ENCODE results near the gene FBN2.

The FBN2 gene

DNA sequence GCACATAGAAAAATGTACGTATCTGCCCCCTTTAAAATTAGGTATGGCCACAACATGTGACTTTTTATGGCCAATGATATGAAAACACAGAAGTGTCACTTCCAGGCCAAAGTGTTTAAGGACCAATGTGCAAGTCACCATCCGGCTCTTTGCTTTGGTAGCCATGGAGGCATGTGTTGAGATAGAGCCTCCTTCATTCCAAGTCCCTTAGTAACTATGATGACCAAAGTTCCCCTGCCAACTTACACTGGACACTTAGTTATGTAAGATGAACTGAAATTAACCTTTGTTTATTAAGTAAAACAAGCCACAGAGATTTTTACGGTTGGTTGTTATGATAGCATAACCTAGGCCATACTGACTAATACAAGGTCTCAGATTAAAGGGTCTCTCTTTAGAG is 51.0 kb downstream of the FBN2 start:
- no peak for TF ChIP-seq YY1 (IDR thresholded peaks at IDR 0.05; ENCODE audit: low read depth)
- TF ChIP-seq CEBPB (IDR thresholded peaks at IDR 0.05) = no peak
- no peak for TF ChIP-seq EGR1 (IDR thresholded peaks at IDR 0.05)
- TF ChIP-seq ZBTB7A (IDR thresholded peaks at IDR 0.05; ENCODE audit: low read depth) = no peak
- no peak for TF ChIP-seq FOXM1 (IDR thresholded peaks at IDR 0.05; ENCODE audit: borderline replicate concordance, low read depth)
- no peak for TF ChIP-seq NFIC (IDR thresholded peaks at IDR 0.05)
- no peak for TF ChIP-seq TAF1 (IDR thresholded peaks at IDR 0.05; ENCODE audit: low read depth)
- TF ChIP-seq TEAD4 (IDR thresholded peaks at IDR 0.05) = no peak
- no peak for TF ChIP-seq CREB1 (IDR thresholded peaks at IDR 0.05; ENCODE audit: low read depth)
- TF ChIP-seq, protein P1, sequence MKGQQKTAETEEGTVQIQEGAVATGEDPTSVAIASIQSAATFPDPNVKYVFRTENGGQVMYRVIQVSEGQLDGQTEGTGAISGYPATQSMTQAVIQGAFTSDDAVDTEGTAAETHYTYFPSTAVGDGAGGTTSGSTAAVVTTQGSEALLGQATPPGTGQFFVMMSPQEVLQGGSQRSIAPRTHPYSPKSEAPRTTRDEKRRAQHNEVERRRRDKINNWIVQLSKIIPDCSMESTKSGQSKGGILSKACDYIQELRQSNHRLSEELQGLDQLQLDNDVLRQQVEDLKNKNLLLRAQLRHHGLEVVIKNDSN (IDR thresholded peaks at IDR 0.05) = no peak
- TF ChIP-seq RAD21 (IDR thresholded peaks at IDR 0.05; ENCODE audit: low read depth) = no peak
- TF ChIP-seq, protein P2, sequence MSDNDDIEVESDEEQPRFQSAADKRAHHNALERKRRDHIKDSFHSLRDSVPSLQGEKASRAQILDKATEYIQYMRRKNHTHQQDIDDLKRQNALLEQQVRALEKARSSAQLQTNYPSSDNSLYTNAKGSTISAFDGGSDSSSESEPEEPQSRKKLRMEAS (IDR thresholded peaks at IDR 0.05) = no peak
- no peak for TF ChIP-seq TCF12 (IDR thresholded peaks at IDR 0.05; ENCODE audit: low read depth)

DNA sequence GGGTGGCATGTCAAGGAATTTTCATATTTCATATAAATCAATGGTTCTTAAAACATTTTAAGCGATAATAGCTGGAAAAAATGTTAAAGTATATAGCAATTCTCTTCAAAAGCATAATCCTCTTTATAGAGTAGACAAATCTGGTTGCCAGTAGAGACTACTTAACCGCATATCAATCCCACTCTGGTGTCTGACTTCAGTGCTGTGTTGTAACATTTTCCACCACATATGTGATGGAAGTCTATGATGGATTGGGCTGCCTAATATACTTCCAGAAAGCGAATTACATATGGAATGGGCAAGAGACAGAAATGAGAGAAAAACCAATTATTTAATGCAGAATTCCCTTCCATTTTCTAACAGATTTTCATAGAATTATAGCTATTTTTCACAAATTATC is 54.3 kb downstream of the FBN2 start:
- TF ChIP-seq, protein P2 (IDR thresholded peaks at IDR 0.05) = no peak
- TF ChIP-seq TEAD4 (IDR thresholded peaks at IDR 0.05) = no peak
- no peak for TF ChIP-seq RAD21 (IDR thresholded peaks at IDR 0.05; ENCODE audit: low read depth)
- TF ChIP-seq CEBPB (IDR thresholded peaks at IDR 0.05) = no peak
- no peak for TF ChIP-seq YY1 (IDR thresholded peaks at IDR 0.05; ENCODE audit: low read depth)
- no peak for TF ChIP-seq EGR1 (IDR thresholded peaks at IDR 0.05)
- no peak for TF ChIP-seq TCF12 (IDR thresholded peaks at IDR 0.05; ENCODE audit: low read depth)
- TF ChIP-seq NFIC (IDR thresholded peaks at IDR 0.05) = no peak
- TF ChIP-seq, protein P1 (IDR thresholded peaks at IDR 0.05) = no peak

DNA sequence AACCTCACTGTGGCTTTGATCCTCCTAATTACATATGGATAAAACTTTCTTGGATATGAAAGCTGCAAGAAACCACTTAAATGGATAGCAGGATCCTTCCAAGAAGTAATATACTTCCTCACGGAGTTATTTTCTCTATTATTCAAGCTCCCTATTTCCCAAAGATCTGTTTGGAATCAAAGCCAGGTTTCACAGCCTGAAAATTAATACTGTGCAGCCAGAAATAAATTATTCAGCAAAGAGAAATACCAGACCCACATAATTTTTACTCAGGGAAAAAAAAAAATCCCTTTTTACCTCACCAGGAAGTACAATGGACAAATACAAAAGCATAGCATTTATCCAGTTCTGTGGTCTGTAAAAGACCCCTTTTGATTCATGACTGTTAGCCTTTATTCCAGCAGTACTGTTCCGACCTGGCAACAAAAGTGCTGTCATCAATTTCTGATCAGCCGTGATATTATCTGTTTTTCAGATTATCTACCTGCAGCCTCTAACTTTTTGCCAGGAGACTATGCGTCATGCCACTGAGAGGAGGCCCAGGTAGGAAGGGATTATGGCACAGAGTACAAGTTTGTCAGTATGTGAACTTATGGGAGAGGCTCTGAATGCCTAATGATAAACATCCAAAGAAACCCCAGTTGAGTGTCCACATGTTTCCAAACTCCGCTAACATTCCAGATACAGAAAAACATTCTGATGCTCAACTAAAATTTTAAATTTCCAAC is 57.0 kb downstream of the FBN2 start:
- TF ChIP-seq TAF1 (IDR thresholded peaks at IDR 0.05; ENCODE audit: low read depth) (no peak), EP300 (IDR thresholded peaks at IDR 0.05; ENCODE audit: borderline replicate concordance) (no peak), CEBPB (IDR thresholded peaks at IDR 0.05) (no peak), YY1 (IDR thresholded peaks at IDR 0.05; ENCODE audit: low read depth) (no peak), EGR1 (IDR thresholded peaks at IDR 0.05) (no peak), TCF12 (IDR thresholded peaks at IDR 0.05; ENCODE audit: low read depth) (no peak), FOXM1 (IDR thresholded peaks at IDR 0.05; ENCODE audit: borderline replicate concordance, low read depth) (no peak), ZBTB7A (IDR thresholded peaks at IDR 0.05; ENCODE audit: low read depth) (no peak), TEAD4 (IDR thresholded peaks at IDR 0.05) (no peak), RAD21 (IDR thresholded peaks at IDR 0.05; ENCODE audit: low read depth) (no peak), NFIC (IDR thresholded peaks at IDR 0.05) (no peak), CREB1 (IDR thresholded peaks at IDR 0.05; ENCODE audit: low read depth) (no peak)
- TF ChIP-seq, protein P3, sequence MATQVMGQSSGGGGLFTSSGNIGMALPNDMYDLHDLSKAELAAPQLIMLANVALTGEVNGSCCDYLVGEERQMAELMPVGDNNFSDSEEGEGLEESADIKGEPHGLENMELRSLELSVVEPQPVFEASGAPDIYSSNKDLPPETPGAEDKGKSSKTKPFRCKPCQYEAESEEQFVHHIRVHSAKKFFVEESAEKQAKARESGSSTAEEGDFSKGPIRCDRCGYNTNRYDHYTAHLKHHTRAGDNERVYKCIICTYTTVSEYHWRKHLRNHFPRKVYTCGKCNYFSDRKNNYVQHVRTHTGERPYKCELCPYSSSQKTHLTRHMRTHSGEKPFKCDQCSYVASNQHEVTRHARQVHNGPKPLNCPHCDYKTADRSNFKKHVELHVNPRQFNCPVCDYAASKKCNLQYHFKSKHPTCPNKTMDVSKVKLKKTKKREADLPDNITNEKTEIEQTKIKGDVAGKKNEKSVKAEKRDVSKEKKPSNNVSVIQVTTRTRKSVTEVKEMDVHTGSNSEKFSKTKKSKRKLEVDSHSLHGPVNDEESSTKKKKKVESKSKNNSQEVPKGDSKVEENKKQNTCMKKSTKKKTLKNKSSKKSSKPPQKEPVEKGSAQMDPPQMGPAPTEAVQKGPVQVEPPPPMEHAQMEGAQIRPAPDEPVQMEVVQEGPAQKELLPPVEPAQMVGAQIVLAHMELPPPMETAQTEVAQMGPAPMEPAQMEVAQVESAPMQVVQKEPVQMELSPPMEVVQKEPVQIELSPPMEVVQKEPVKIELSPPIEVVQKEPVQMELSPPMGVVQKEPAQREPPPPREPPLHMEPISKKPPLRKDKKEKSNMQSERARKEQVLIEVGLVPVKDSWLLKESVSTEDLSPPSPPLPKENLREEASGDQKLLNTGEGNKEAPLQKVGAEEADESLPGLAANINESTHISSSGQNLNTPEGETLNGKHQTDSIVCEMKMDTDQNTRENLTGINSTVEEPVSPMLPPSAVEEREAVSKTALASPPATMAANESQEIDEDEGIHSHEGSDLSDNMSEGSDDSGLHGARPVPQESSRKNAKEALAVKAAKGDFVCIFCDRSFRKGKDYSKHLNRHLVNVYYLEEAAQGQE (IDR thresholded peaks at IDR 0.05; ENCODE audit: low read depth) = no peak
- TF ChIP-seq, protein P2 (IDR thresholded peaks at IDR 0.05) = no peak
- TF ChIP-seq, protein P1 (IDR thresholded peaks at IDR 0.05) = no peak

DNA sequence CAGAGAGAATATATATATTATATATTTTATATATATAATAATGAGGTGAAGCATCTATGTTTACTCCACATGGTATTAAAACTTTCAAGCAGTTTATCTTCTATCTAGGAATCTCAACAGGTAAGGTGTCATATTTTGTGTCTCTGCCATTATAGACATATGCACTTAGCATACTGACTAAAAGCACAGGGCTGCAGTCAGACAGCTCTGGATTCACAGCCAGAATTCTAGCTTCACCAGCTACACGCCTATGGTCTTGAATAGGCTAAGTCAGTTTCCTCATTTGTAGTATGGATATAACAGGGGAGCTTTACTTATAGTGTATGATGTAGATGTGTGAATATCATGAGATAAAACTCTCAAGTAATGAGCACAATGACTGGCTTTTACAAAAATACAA is 57.9 kb downstream of the FBN2 start:
- no peak for TF ChIP-seq EGR1 (IDR thresholded peaks at IDR 0.05)
- TF ChIP-seq RAD21 (IDR thresholded peaks at IDR 0.05; ENCODE audit: low read depth) = no peak
- TF ChIP-seq ZBTB7A (IDR thresholded peaks at IDR 0.05; ENCODE audit: low read depth) = no peak
- no peak for TF ChIP-seq TCF12 (IDR thresholded peaks at IDR 0.05; ENCODE audit: low read depth)
- TF ChIP-seq TEAD4 (IDR thresholded peaks at IDR 0.05) = no peak
- no peak for TF ChIP-seq EP300 (IDR thresholded peaks at IDR 0.05; ENCODE audit: borderline replicate concordance)
- no peak for TF ChIP-seq NFIC (IDR thresholded peaks at IDR 0.05)
- no peak for TF ChIP-seq CREB1 (IDR thresholded peaks at IDR 0.05; ENCODE audit: low read depth)

DNA sequence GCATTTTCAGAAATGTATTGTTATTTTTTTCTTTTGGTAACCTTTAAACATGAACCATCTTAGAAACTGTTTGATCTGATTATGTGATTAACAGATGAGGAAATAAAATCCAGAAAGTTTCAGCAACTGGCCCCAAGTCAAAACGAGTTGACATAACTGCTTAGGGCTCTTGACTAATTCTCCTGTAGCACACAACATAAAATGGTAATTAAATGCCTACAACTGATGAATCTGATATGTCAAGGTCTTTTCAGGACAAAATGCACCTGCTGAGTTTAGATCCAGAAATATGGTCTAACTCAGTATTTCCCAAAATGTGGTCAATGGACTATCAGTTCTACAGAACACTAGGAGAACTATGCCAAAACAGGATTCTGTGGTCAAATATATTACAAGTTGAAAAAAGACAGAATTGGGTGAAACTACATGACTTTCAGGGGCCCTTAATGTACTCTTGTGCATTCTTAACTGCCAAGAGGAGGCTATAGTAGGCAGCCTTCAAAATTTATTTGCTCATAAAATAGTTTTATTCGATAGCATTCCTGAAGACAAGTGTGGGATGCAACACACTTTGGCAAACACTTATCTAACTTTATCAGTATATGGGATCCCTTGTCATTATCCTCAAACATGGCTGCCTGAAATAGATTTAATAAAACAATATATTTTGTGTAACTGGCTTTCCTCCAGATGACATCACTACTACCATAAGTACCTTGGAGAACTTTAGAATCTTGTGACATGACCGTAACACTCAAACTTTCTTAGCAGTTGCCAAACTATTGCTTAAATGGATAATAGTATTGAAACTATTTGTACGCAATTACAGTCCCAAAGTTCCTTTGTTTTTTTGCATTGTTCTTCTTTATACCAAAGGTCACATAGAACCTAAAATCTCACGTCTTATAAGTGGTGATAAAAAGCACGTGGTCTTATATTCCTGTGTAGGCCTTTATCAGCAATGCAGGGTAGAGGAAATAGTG is 59.4 kb downstream of the FBN2 start:
- TF ChIP-seq TCF12 (IDR thresholded peaks at IDR 0.05; ENCODE audit: low read depth) (no peak), RAD21 (IDR thresholded peaks at IDR 0.05; ENCODE audit: low read depth) (no peak), CREB1 (IDR thresholded peaks at IDR 0.05; ENCODE audit: low read depth) (no peak), NFIC (IDR thresholded peaks at IDR 0.05) (no peak)
- TF ChIP-seq, protein P1 (IDR thresholded peaks at IDR 0.05) = no peak
